H1 (cell line): ENCODE measurements around the gene OR2B2. TPM values are rescaled to one million over a fixed set of nuclear protein-coding genes. Genes with fewer than 3 reads are reported as not detected.
A peak's percentile ranks its signal among the peaks of the same experiment; 100 is the strongest.

Experiments
- BRCA1 ChIP-seq: IDR thresholded peaks from 2 replicates; pipeline ENCODE4 v1.6.1; 2012; ENCODE audit warnings: low read depth, low read length, improper control_type of control experiment
- CHD7 ChIP-seq: fragments of 300-600 bp; sonication (generic); IDR thresholded peaks from 2 replicates; pipeline ENCODE4 v1.7.1; 2012; ENCODE audit warnings: low read length, moderate library complexity, mild to moderate bottlenecking, inconsistent platforms; ENCODE audit not compliant: insufficient replicate concordance
- E2F6 ChIP-seq: IDR thresholded peaks from 2 replicates; pipeline ENCODE4 v1.6.1; 2012; ENCODE audit warnings: inconsistent platforms
- EGR1 ChIP-seq: IDR thresholded peaks from 2 replicates; pipeline ENCODE4 v1.6.1; 2011; ENCODE audit warnings: low read depth, low read length, borderline replicate concordance
- GTF2F1 ChIP-seq: IDR thresholded peaks from 2 replicates; pipeline ENCODE4 v1.6.1; 2012; ENCODE audit warnings: low read depth, low read length, improper control_type of control experiment, borderline replicate concordance
- POLR2A ChIP-seq, 2 experiments: IDR thresholded peaks; 1 replicate in 1 of 2; 2 replicates in 1 of 2; pipeline ENCODE4 v1.6.1; 2011; ENCODE audit warnings: low read depth in 2 of 2, low read length in 2 of 2, mild to moderate bottlenecking in 2 of 2; ENCODE audit errors: control extremely low read depth in 1 of 2
- RXRA ChIP-seq: IDR thresholded peaks from 2 replicates; pipeline ENCODE4 v1.6.1; 2011; ENCODE audit warnings: low read depth, mild to moderate bottlenecking, low read length, moderate library complexity; ENCODE audit not compliant: insufficient read depth
- SAP30 ChIP-seq: fragments of 300-600 bp; sonication (generic); IDR thresholded peaks from 2 replicates; pipeline ENCODE4 v1.7.1; 2012; ENCODE audit warnings: low read length, moderate library complexity, mild to moderate bottlenecking, inconsistent platforms; ENCODE audit not compliant: insufficient read depth, insufficient replicate concordance
- SIX5 ChIP-seq: IDR thresholded peaks from 2 replicates; pipeline ENCODE4 v1.6.1; 2011; ENCODE audit warnings: mild to moderate bottlenecking, low read depth, low read length
- polyA plus RNA-seq, 7 experiments: library from polyadenylated mRNA; depleted of rRNA in 3 of 7; stranded (reverse) in 5 of 7; unstranded in 2 of 7; fragments of >200 nt in 5 of 7; fragments of 200-250 nt in 2 of 7; gene quantifications; 1 replicate in 5 of 7; 2 replicates in 1 of 7; 4 replicates in 1 of 7; pipeline versions ENCODE4 v1.2.1 to v1.2.3, GENCODE V29; 2011 to 2013; ENCODE audit warnings: missing spikeins in 2 of 7, mixed read lengths in 2 of 7
- total RNA-seq: library from RNA; stranded (reverse); fragmentation: NEBNext Ultra II Directional; extraction: Animal tissue kit (Norgen Biotek cat#: 25700); gene quantifications from 2 replicates; pipeline ENCODE4 v1.2.1, GENCODE V29; 2021

The OR2B2 gene
- total and polyA plus RNA-seq, 2 of the 8 experiments (the other 6 are each of a cell fraction or from before 2014, with no cell fraction given), result not detected

DNA sequence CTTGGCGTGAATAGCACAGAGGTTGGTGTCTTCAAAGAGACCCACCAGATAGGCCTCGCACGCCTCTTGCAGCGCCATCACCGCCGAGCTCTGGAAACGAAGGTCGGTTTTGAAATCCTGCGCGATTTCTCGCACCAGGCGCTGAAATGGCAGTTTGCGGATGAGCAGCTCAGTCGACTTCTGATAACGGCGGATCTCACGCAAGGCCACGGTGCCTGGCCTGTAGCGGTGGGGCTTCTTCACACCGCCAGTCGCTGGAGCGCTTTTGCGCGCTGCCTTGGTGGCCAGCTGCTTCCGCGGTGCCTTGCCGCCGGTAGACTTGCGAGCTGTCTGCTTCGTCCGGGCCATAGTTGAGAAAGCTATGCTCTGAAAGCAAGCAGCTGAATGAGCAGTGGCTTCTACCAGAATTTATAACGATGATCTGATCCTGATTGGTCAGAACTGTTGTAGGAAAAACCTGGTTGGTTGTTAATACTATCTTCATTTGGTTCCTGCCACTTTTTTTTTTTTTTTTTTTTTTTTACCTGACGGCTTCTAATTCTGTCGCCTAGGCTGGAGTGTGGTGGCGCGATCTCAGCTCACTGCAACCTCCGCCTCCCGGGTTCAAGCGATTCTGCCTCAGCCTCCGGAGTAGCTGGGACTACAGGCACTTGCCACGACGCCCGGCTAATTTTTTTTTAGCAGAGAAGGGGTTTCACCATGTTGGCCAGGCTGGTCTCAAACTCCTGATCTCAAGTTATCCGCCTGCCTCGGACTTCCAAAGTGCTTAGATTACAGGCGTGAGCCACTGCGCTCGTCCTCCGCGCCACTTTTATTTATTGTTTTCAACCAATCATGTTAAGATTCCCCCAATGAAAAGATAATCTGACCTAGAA, 21.5 kb downstream of the OR2B2 start (continued):
- TF ChIP-seq CHD7 (no peak), BRCA1 (no peak), GTF2F1 (peak; percentile 94; the same call in 1 of the 2 replicates), EGR1 (no peak), E2F6 (0 out of 2 replicates have a peak, but pooled peaks have one; percentile 44), POLR2A (IDR thresholded peaks at IDR 0.05; ENCODE audit: control extremely low read depth in 1 of 2, low read depth in 2 of 2, low read length in 2 of 2) (peak; percentile 95 to 97), SAP30 (no peak), SIX5 (no peak), RXRA (no peak)
